GM12801 (cell line): Measurements from ENCODE around the gene MAP2K7.

Experiments
- CTCF ChIP-seq: IDR thresholded peaks from one replicate; pipeline ENCODE4 v1.5.1; 2011; ENCODE audit warnings: control low read depth; ENCODE audit not compliant: insufficient read length; ENCODE audit errors: extremely low read depth

MAP2K7 gene

GRCh38 chr19:7920519-7921301 is 17.0 kb downstream of the MAP2K7 start:
- no peak for TF ChIP-seq CTCF

GRCh38 chr19:7921302-7921966 is 17.8 kb downstream of the MAP2K7 start:
- no peak for TF ChIP-seq CTCF

- TF ChIP-seq CTCF, result no peak
Observed at GRCh38 chr19:7921967-7922835, 18.5 kb downstream of the MAP2K7 start.

GRCh38 chr19:7922836-7923195 is 19.1 kb downstream of the MAP2K7 start:
- TF ChIP-seq CTCF, result no peak

- no peak for TF ChIP-seq CTCF
Observed at GRCh38 chr19:7923295-7924191, 19.9 kb downstream of the MAP2K7 start.

GRCh38 chr19:7924241-7924640 is 20.6 kb downstream of the MAP2K7 start:
- TF ChIP-seq CTCF, result no peak
